Endothelial cell of hepatic sinusoid (primary cell): ENCODE measurements around the gene SLC22A4.

Experiments used
- in situ Hi-C: cut with HindIII; loops from 2 replicates; pipeline ENCODE4 v1.10.0; 2017; ENCODE audit warnings: low sequenced_read_pairs

The SLC22A4 gene

GRCh38 chr5:132387640-132388117 is 93.5 kb downstream of the SLC22A4 start:
- in situ Hi-C loops: loop anchor here (5.0 to 25.0 kb wide), 2 partner anchors 70 to 475 kb away; partner anchors contain the start of genes GDF9, LEAP2 and UQCRQ

DNA sequence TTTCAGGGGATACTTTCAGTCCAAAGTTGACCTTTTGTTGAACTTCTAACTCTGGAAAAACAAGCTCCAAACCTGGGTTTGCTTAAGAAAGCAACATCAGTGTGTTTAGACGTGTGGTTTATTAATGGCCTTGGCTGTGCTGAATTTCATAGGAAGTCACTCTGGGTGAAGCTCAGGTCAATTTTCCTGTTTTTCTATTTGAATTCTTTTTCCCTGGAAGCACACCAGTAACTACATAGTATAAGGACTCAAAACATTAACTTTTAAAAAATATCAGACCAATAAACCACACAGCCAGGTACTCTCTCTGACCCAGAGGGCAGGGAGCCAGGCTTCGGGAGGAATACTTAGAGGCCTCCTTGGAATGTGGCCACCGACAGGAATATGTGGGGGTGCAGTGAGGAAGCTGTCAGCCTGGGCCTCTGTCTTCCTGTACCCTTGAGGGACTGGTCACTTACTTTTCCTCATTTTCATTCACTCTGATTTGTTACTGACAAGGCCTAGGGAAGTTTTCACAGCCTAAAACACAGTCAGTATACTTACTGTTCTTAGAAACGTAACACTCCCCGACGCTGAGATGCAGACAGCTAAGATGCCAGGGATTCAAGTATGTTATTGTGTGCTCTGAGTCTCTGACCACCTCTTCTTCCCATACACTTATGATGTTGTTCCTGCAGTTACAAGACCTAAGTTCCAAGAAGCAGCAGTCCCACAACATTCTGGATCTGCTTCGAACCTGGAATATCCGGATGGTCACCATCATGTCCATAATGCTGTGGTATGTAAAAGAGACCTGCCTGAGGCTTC is 94.3 kb downstream of the SLC22A4 start:
- in situ Hi-C loops: loop anchor here (5.0 to 25.0 kb wide), 2 partner anchors 69 to 474 kb away; partner anchors contain the start of genes GDF9, LEAP2 and UQCRQ

GRCh38 chr5:132389051-132389331 is 94.8 kb downstream of the SLC22A4 start:
- in situ Hi-C loops: loop anchor here (5.0 to 25.0 kb wide), 2 partner anchors 68 to 473 kb away; partner anchors contain the start of genes GDF9, LEAP2 and UQCRQ

GRCh38 chr5:132389585-132390286 is 95.5 kb downstream of the SLC22A4 start:
- in situ Hi-C loops: loop anchor here (5.0 to 25.0 kb wide), 3 partner anchors 68 to 473 kb away; partner anchors contain the start of genes GDF9, IL4, LEAP2 and UQCRQ

GRCh38 chr5:132391247-132391646 is 97.1 kb downstream of the SLC22A4 start:
- in situ Hi-C loops: loop anchor here (10.0 to 25.0 kb wide), 2 partner anchors 284 to 471 kb away; partner anchors contain the start of genes GDF9, IL4, LEAP2 and UQCRQ

GRCh38 chr5:132391870-132392269 is 97.7 kb downstream of the SLC22A4 start:
- in situ Hi-C loops: loop anchor here (10.0 to 25.0 kb wide), 2 partner anchors 283 to 470 kb away; partner anchors contain the start of genes GDF9, IL4, LEAP2 and UQCRQ

DNA sequence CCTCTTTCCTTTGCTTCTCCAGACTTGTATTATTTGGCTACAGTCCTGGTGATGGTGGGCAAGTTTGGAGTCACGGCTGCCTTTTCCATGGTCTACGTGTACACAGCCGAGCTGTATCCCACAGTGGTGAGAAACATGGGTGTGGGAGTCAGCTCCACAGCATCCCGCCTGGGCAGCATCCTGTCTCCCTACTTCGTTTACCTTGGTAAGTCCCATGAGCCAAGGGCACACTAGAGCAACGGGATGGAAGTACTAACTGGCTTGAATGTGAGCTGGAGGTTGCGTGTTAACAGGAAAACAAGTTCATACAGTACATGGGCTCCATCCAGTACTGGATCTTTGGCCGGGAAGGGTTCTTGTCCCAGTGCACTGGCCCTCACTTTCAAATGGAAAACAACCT is 98.2 kb downstream of the SLC22A4 start:
- in situ Hi-C loops: loop anchor here (10.0 to 25.0 kb wide), 2 partner anchors 282 to 470 kb away; partner anchors contain the start of genes GDF9, IL4, LEAP2 and UQCRQ

DNA sequence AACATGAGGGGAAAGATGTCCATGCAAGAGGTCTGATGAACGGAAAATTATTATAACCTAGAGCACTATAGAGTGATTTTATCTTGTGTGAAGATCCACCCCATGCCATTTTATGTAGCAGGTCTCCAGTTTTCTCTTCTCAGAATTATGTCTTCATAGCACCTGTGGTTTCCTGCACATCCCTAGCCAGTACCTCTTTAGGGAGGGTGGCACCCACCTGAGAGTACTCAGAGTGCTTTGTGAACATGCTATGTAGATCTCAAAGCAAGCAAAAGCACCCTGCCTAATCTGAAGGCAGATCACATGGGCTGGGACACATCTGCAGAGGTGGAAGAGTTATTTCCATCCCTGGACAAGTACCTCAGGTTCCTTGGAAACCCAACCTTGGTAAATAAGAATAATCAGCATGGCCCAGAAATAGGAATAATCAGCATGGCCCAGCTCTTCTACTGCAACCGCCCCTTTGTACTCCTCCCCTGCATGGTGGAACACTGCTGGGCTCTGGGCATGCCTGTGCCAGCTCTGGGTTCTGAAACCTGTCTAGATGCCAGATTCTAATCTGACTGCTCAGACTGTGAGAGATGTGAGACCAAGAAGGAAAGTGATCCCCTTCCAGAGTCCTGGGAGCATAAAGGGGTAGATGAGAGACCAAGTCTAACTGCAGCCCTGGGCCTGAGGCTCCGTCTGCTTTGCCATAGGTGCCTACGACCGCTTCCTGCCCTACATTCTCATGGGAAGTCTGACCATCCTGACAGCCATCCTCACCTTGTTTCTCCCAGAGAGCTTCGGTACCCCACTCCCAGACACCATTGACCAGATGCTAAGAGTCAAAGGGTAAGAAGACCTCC is 99.0 kb downstream of the SLC22A4 start:
- in situ Hi-C loops: loop anchor here (10.0 to 25.0 kb wide), 2 partner anchors 282 to 469 kb away; partner anchors contain the start of genes GDF9, IL4, LEAP2 and UQCRQ
